CD4-positive, alpha-beta T cell (primary cell): ENCODE results near the gene VWA7. TPM values are rescaled to one million over a fixed set of nuclear protein-coding genes. Genes with fewer than 3 reads are reported as not detected.

Source experiments
- ATAC-seq: fragments of 200-7000 bp; cut with Tn5 transposase; one replicate; pipeline ENCODE4 v1.10.0; 2022; ENCODE audit warnings: mild to moderate bottlenecking; ENCODE audit not compliant: poor library complexity
- CTCF ChIA-PET: fragments of 350-600 bp; sonication (Branson Sonifier 250); formaldehyde crosslinking; loops from one replicate; lab custom pipeline; 2021; ENCODE audit warnings: antibody characterized with exemption, inconsistent platforms; lab: Charles Lee
- POLR2A ChIA-PET: fragments of 350-600 bp; sonication (Branson Sonifier 250); formaldehyde crosslinking; loops from one replicate; lab custom pipeline; 2021; ENCODE audit warnings: antibody characterized with exemption, inconsistent platforms; lab: Charles Lee
- DNase-seq, 14 experiments: peaks; one replicate each; pipeline ENCODE4 v3.0.0-alpha.2; 2013 to 2020; ENCODE audit warnings: mixed read lengths in 2 of 14
- H3K27ac ChIP-seq, 2 donors: one replicate each; pipeline versions ENCODE4 v1.5.1 to v1.7.0; 2013; ENCODE audit warnings: low read length in 2 of 2, low read depth in 1 of 2, mild to moderate bottlenecking in 1 of 2
- H3K27me3 ChIP-seq, 2 experiments: 1 replicate in 1 of 2; 2 replicates in 1 of 2; pipeline versions ENCODE4 v1.6.1 to v1.7.0; 2013; ENCODE audit warnings: low read length in 2 of 2, control low read depth in 1 of 2, mild to moderate bottlenecking in 1 of 2, moderate library complexity in 1 of 2; ENCODE audit not compliant: insufficient read depth in 2 of 2, control insufficient read depth in 1 of 2
- H3K36me3 ChIP-seq: one replicate; pipeline ENCODE4 v1.6.1; 2013; ENCODE audit warnings: low read length, control low read depth; ENCODE audit not compliant: insufficient read depth
- H3K4me1 ChIP-seq: one replicate; pipeline ENCODE4 v1.6.1; 2013; ENCODE audit warnings: low read length, control low read depth; ENCODE audit not compliant: insufficient read depth
- H3K4me3 ChIP-seq: one replicate; pipeline ENCODE4 v1.5.1; 2013; ENCODE audit warnings: mild to moderate bottlenecking, low read length, moderate library complexity
- H3K9me3 ChIP-seq, 2 experiments: 1 replicate in 1 of 2; 2 replicates in 1 of 2; pipeline versions ENCODE4 v1.6.1 to v1.7.0; 2013; ENCODE audit warnings: low read length in 2 of 2, mild to moderate bottlenecking in 2 of 2, control low read depth in 1 of 2, moderate library complexity in 1 of 2; ENCODE audit not compliant: control insufficient read depth in 1 of 2, insufficient read depth in 1 of 2
- H3K27ac Mint-ChIP-seq: one replicate; pipeline ENCODE4 v1.8.0; 2020; ENCODE audit warnings: mixed read lengths
- H3K27me3 Mint-ChIP-seq: one replicate; pipeline ENCODE4 v1.8.0; 2021; ENCODE audit warnings: mixed read lengths
- H3K36me3 Mint-ChIP-seq: one replicate; pipeline ENCODE4 v1.8.0; 2021; ENCODE audit warnings: low read depth, mixed read lengths
- H3K4me1 Mint-ChIP-seq: one replicate; pipeline ENCODE4 v1.8.0; 2021; ENCODE audit warnings: low read depth, mixed read lengths
- H3K4me3 Mint-ChIP-seq: one replicate; pipeline ENCODE4 v1.8.0; 2020; ENCODE audit warnings: mild to moderate bottlenecking, mixed read lengths
- H3K9me3 Mint-ChIP-seq: one replicate; pipeline ENCODE4 v1.8.0; 2020; ENCODE audit warnings: mixed read lengths
- CTCF ChIP-seq: fragments of 200-600 bp; IDR thresholded peaks from one replicate; pipeline ENCODE4 v1.8.0; 2022; ENCODE audit warnings: antibody characterized with exemption, mild to moderate bottlenecking
- intact Hi-C, 2 experiments: fragments of 100-400 bp; cut with DNase I in 1 of 2; cut with micrococcal nuclease in 1 of 2; formaldehyde crosslinking; loops; one replicate each; pipeline versions ENCODE4 v1.15.1 to v1.9.0; 2023 to 2025; cut with DNase I, micrococcal nuclease
- total RNA-seq, 174 experiments: library from RNA in 2 of 174; stranded (reverse) in 2 of 174; gene quantifications; one replicate each; pipeline ENCODE4 v1.2.3 and lab custom pipeline; 2021 to 2026

Gene VWA7
- total RNA-seq, 2 experiments from 2014 or later = 1.7 TPM

- intact Hi-C loops = loop anchor here in 1 of 2 experiments (5.0 kb wide), 1 partner anchor 35 kb away; no protein-coding TSS in a partner anchor
These were observed 20.5 kb upstream of the VWA7 start for GRCh38 chr6:31797588-31797987.

GRCh38 chr6:31796993-31797385 lies 19.9 kb upstream of the VWA7 start:
- H3K27me3 ChIP-seq = no peaks in the 10 kb centered on the region
- CTCF ChIA-PET = interaction anchor here (1.1 to 1.7 kb wide), 2 partner anchors 17 to 27 kb away, joined by 4 to 19 read pairs; partner anchors contain the start of genes HSPA1A and HSPA1L
- no peak overlapping the region for H3K4me3 ChIP-seq
- Mint-ChIP-seq H3K27me3 (no peaks in the 10 kb centered on the region), H3K36me3 (peaks cover 30% of the 10 kb centered on the region), H3K4me1 (peaks cover 32% of the 10 kb centered on the region), H3K9me3 (no peaks in the 10 kb centered on the region), H3K27ac (peak overlapping the region; percentile 54), H3K4me3 (peak overlapping the region; percentile 81)
- POLR2A ChIA-PET = interaction anchor here (1.0 to 3.2 kb wide), 8 partner anchors 10 to 94 kb away, joined by 3 to 28 read pairs (median 6); partner anchors contain the start of genes ABHD16A, CLIC1, DDAH2 and HSPA1A
- H3K9me3 ChIP-seq = no peaks in the 10 kb centered on the region
- peak overlapping the region; percentile 50 to 70 for H3K27ac ChIP-seq
- DNase-seq (no peak), ATAC-seq (no peak)
- no peak for TF ChIP-seq CTCF
- no peaks in the 10 kb centered on the region for H3K36me3 ChIP-seq
- H3K4me1 ChIP-seq = peaks cover 45% of the 10 kb centered on the region
- intact Hi-C loops = loop anchor here in 1 of 2 experiments (5.0 kb wide), 1 partner anchor 35 kb away; no protein-coding TSS in a partner anchor

More at GRCh38 chr6:31797588-31797987, 20.5 kb upstream of the VWA7 start:
- Mint-ChIP-seq H3K27ac (peak overlapping the region; percentile 54), H3K4me1 (peaks cover 32% of the 10 kb centered on the region), H3K36me3 (peaks cover 24% of the 10 kb centered on the region), H3K27me3 (no peaks in the 10 kb centered on the region), H3K4me3 (peak overlapping the region; percentile 81), H3K9me3 (no peaks in the 10 kb centered on the region)
- ChIA-PET POLR2A (interaction anchor here (0.6 to 3.2 kb wide), 9 partner anchors 9 to 94 kb away, joined by 3 to 18 read pairs (median 5); partner anchors contain the start of genes ABHD16A, DDAH2, HSPA1A and HSPA1B), CTCF (interaction anchor here (1.0 to 1.3 kb wide), 3 partner anchors 9 to 59 kb away, joined by 3 to 4 read pairs (median 3); partner anchors contain the start of gene LSM2)
- ATAC-seq (peak; percentile 43), DNase-seq (peak in 11 of 14 experiments; percentile 27 to 77 (median 51))
- peaks cover 42% of the 10 kb centered on the region for H3K4me1 ChIP-seq
- TF ChIP-seq CTCF = no peak
- no peaks in the 10 kb centered on the region for H3K27me3 ChIP-seq
- no peaks in the 10 kb centered on the region for H3K36me3 ChIP-seq
- peak overlapping the region; percentile 50 to 70 for H3K27ac ChIP-seq
- no peaks in the 10 kb centered on the region for H3K9me3 ChIP-seq
- peak overlapping the region; percentile 28 for H3K4me3 ChIP-seq

GRCh38 chr6:31795616-31796298 lies 18.6 kb upstream of the VWA7 start, which contains the start of gene VARS1:
TSS of gene VARS1 (minus strand) at chr6:31795752. CDS start at chr6:31795217, 535 bp downstream.
- H3K36me3 ChIP-seq = peaks cover 7% of the 10 kb centered on the region
- peaks cover 49% of the 10 kb centered on the region for H3K4me1 ChIP-seq
- POLR2A ChIA-PET = interaction anchor here (0.6 to 3.2 kb wide), 21 partner anchors 11 to 1178 kb away, joined by 3 to 28 read pairs (median 4); partner anchors contain the start of genes CLIC1, DXO, GPANK1 and HSPA1A

More at GRCh38 chr6:31795616-31796298, 18.6 kb upstream of the VWA7 start, which contains the start of gene VARS1:
- CTCF ChIA-PET = interaction anchor here (1.1 to 2.4 kb wide), 11 partner anchors 10 to 142 kb away, joined by 4 to 27 read pairs (median 8); partner anchors contain the start of genes CLIC1, DDAH2, HSPA1A and HSPA1L
- peaks cover 34% of the 10 kb centered on the region for H3K36me3 Mint-ChIP-seq
- peak within 1 kb of the TSS; percentile 97 for H3K4me3 Mint-ChIP-seq
- intact Hi-C loops = loop anchor here (2.0 to 5.0 kb wide), 5 partner anchors 19 to 65 kb away; partner anchors contain the start of genes HSPA1A (in 1 of the 2), HSPA1B (in 1 of the 2) and HSPA1L (in 1 of the 2)
- no peaks in the 10 kb centered on the region for H3K27me3 Mint-ChIP-seq
- peaks cover 38% of the 10 kb centered on the region for H3K4me1 Mint-ChIP-seq
- peak; percentile 79 for ATAC-seq
- DNase-seq = peak; percentile 69 to 94 (median 80)
- H3K9me3 Mint-ChIP-seq = no peaks in the 10 kb centered on the region
- peak within 1 kb of the TSS; percentile 54 for H3K27ac Mint-ChIP-seq
- Histone ChIP-seq H3K27me3 (no peaks in the 10 kb centered on the region), H3K4me3 (peak within 1 kb of the TSS; percentile 77), H3K27ac (peak within 1 kb of the TSS; percentile 81 to 90), H3K9me3 (no peaks in the 10 kb centered on the region)
- TF ChIP-seq CTCF = peak; percentile 76
